Adrenal gland (tissue), 5 donors: ENCODE results near the gene RBM44.

Experiments
- POLR2A ChIP-seq, 2 donors: fragments of 450-650 bp; IDR thresholded peaks; one replicate each; pipeline ENCODE4 v1.6.1; 2017; ENCODE audit warnings: antibody characterized with exemption in 2 of 2, mild to moderate bottlenecking in 2 of 2, moderate library complexity in 1 of 2
- TF ChIP-seq, protein P1 (sequence below), 6 experiments: fragments of 450-650 bp in 4 of 6; fragments of 200-600 bp in 2 of 6; sonication (generic) in 1 of 6; IDR thresholded peaks; 1 replicate in 5 of 6; 2 replicates in 1 of 6; pipeline versions ENCODE4 v1.5.1 to v1.8.0; 2016 to 2021; ENCODE audit warnings: antibody characterized with exemption in 6 of 6, mild to moderate bottlenecking in 2 of 6, moderate library complexity in 1 of 6
- donor health status: DM: no; HTN: no; CAD: no.

DNA sequence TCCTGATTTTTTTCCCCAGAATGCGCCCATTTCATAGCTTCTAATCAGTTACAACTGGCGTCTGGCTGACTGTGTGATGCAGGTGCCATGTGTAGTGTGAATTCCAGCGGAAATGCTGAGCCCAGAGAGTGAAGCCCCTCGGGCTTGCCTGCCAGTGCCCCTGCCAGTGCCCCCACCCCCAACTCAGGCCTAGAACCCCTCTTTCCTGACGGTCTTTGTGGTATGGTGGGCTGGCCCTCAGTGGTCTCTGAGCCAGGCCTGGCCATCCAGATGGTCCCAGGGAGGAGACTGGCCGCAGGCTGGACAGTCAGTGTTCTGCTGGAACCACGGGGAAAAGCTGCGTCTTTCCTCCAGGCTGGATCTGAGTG is 63.9 kb downstream of the RBM44 start:
- TF ChIP-seq, protein P1, sequence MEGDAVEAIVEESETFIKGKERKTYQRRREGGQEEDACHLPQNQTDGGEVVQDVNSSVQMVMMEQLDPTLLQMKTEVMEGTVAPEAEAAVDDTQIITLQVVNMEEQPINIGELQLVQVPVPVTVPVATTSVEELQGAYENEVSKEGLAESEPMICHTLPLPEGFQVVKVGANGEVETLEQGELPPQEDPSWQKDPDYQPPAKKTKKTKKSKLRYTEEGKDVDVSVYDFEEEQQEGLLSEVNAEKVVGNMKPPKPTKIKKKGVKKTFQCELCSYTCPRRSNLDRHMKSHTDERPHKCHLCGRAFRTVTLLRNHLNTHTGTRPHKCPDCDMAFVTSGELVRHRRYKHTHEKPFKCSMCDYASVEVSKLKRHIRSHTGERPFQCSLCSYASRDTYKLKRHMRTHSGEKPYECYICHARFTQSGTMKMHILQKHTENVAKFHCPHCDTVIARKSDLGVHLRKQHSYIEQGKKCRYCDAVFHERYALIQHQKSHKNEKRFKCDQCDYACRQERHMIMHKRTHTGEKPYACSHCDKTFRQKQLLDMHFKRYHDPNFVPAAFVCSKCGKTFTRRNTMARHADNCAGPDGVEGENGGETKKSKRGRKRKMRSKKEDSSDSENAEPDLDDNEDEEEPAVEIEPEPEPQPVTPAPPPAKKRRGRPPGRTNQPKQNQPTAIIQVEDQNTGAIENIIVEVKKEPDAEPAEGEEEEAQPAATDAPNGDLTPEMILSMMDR (IDR thresholded peaks at IDR 0.05), result no peak
- TF ChIP-seq POLR2A (IDR thresholded peaks at IDR 0.05), result no peak
